ENCODE measurements around the gene CDH12. TPM values are rescaled to one million over a fixed set of nuclear protein-coding genes. Genes with fewer than 3 reads are reported as not detected.

CDH12 gene
- total RNA-seq, 1 donor from 2014 or later = not detected

DNA sequence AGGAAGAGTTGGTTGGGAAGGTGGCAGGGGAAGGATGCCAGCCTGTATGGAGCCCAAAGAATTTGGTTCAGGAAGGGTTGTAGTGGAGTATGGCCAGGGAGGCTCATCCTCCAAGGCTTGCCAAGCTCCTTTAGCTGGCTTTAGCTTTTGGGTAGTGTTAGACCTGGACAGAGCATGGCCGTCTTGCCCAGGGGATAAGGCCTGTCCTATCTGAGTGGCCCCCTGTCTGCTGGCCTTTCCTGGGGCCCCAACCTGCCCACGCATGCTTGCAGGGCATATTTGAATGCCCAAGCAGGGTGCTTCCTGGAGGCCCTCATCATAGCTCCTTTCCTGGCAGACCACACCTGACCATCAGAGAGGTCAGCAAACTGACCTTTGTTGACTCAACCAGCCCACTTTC, 227.7 kb downstream of the CDH12 start:
- no peak for DNase-seq (ENCODE audit: extremely low spot score in 2 of 2)
- Histone ChIP-seq H3K36me3 (no peaks in the 10 kb centered on the region), H3K27me3 (no peaks in the 10 kb centered on the region), H3K27ac (no peak overlapping the region), H3K4me3 (no peak overlapping the region), H3K4me1 (no peaks in the 10 kb centered on the region), H3K9me3 (no peaks in the 10 kb centered on the region)
- intact Hi-C loops (cut with DNase I) = no loop called here
- no peak for TF ChIP-seq POLR2A (IDR thresholded peaks at IDR 0.05)
- no peak for TF ChIP-seq CTCF (IDR thresholded peaks at IDR 0.05)
- TF ChIP-seq POLR2AphosphoS5 (IDR thresholded peaks at IDR 0.05; ENCODE audit: insufficient read depth in 1 of 2, low read depth in 1 of 2) = no peak

- DNase-seq (ENCODE audit: extremely low spot score in 2 of 2) = no peak
- Histone ChIP-seq H3K27me3 (no peaks in the 10 kb centered on the region), H3K36me3 (no peaks in the 10 kb centered on the region), H3K4me3 (no peak overlapping the region), H3K9me3 (no peaks in the 10 kb centered on the region), H3K4me1 (no peaks in the 10 kb centered on the region), H3K27ac (no peak overlapping the region)
- TF ChIP-seq POLR2A (IDR thresholded peaks at IDR 0.05) (no peak), CTCF (IDR thresholded peaks at IDR 0.05) (no peak), POLR2AphosphoS5 (IDR thresholded peaks at IDR 0.05; ENCODE audit: insufficient read depth in 1 of 2, low read depth in 1 of 2) (no peak)
- intact Hi-C loops (cut with DNase I) = no loop called here
Observed at GRCh38 chr5:22621084-22621483, 232.1 kb downstream of the CDH12 start.

- Histone ChIP-seq H3K4me3 (no peak overlapping the region), H3K36me3 (no peaks in the 10 kb centered on the region), H3K27me3 (no peaks in the 10 kb centered on the region), H3K9me3 (no peaks in the 10 kb centered on the region), H3K27ac (no peak overlapping the region), H3K4me1 (no peaks in the 10 kb centered on the region)
- TF ChIP-seq POLR2AphosphoS5 (IDR thresholded peaks at IDR 0.05; ENCODE audit: insufficient read depth in 1 of 2, low read depth in 1 of 2) (no peak), POLR2A (IDR thresholded peaks at IDR 0.05) (no peak), CTCF (IDR thresholded peaks at IDR 0.05) (no peak)
- intact Hi-C loops (cut with DNase I) = no loop called here
- DNase-seq (ENCODE audit: extremely low spot score in 2 of 2) = no peak
Observed at GRCh38 chr5:22615964-22616363, 237.2 kb downstream of the CDH12 start.

DNA sequence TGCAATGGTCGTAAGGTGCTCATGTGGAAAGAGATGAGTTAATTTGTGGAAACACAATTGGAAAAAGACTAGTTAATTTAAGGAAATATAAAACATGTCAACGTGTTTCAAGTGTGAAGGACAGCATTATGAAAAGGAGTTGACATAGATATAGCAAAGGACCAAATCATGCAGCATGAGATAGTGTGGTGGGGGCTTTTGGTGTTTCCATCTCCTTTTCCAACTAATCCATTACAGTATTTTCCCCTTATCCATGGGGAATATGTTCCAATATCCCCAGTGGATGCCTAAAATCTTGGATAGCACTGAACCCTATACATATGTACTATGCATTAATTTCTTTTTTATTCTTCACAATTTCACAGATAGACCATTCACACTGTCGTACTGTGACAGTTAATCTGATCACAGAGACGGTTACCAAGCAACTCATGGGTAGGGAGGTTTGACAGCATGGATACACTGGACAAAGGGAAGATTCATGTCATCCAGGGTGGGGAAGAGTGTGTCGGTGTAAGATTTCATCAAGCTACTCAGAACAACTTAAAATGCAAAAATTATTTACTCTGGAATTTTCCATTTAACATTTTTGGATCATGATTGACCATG, 238.6 kb downstream of the CDH12 start:
- H3K9me3 ChIP-seq = no peaks in the 10 kb centered on the region
- no peaks in the 10 kb centered on the region for H3K27me3 ChIP-seq
- TF ChIP-seq POLR2AphosphoS5 (IDR thresholded peaks at IDR 0.05; ENCODE audit: insufficient read depth in 1 of 2, low read depth in 1 of 2) = no peak
- TF ChIP-seq POLR2A (IDR thresholded peaks at IDR 0.05) = no peak
- TF ChIP-seq CTCF (IDR thresholded peaks at IDR 0.05) = no peak
- no peaks in the 10 kb centered on the region for H3K4me1 ChIP-seq
- H3K36me3 ChIP-seq = no peaks in the 10 kb centered on the region
- no peak for DNase-seq (ENCODE audit: extremely low spot score in 2 of 2)
- H3K27ac ChIP-seq = no peak overlapping the region
- intact Hi-C loops (cut with DNase I) = no loop called here
- H3K4me3 ChIP-seq = no peak overlapping the region

- H3K4me3 ChIP-seq = no peak overlapping the region
- no peaks in the 10 kb centered on the region for H3K4me1 ChIP-seq
- intact Hi-C loops (cut with DNase I) = no loop called here
- H3K27me3 ChIP-seq = no peaks in the 10 kb centered on the region
- no peaks in the 10 kb centered on the region for H3K36me3 ChIP-seq
- no peak overlapping the region for H3K27ac ChIP-seq
- no peaks in the 10 kb centered on the region for H3K9me3 ChIP-seq
- no peak for DNase-seq (ENCODE audit: extremely low spot score in 2 of 2)
- TF ChIP-seq CTCF (IDR thresholded peaks at IDR 0.05) (no peak), POLR2AphosphoS5 (IDR thresholded peaks at IDR 0.05; ENCODE audit: insufficient read depth in 1 of 2, low read depth in 1 of 2) (no peak), POLR2A (IDR thresholded peaks at IDR 0.05) (no peak)
Observed at GRCh38 chr5:22612928-22613327, 240.2 kb downstream of the CDH12 start.

Data from vagina (tissue), 2 donors.